Epithelial cell of esophagus (primary cell): ENCODE data around the gene TRPV4.

Source experiments
- DNase-seq: peaks from one replicate; pipeline ENCODE4 v3.0.0; 2010; ENCODE audit warnings: low read depth
- H3K4me3 ChIP-seq: 2 replicates; pipeline ENCODE4 v1.5.1; 2011; ENCODE audit warnings: mild to moderate bottlenecking, low read length, control low read depth
- TF ChIP-seq, protein P1 (sequence below): IDR thresholded peaks from 2 replicates; pipeline ENCODE4 v1.5.1; 2011; ENCODE audit warnings: low read depth, mild to moderate bottlenecking, low read length, control low read depth, inconsistent platforms; ENCODE audit not compliant: insufficient read depth; ENCODE audit errors: missing control alignments

TRPV4 gene

DNA sequence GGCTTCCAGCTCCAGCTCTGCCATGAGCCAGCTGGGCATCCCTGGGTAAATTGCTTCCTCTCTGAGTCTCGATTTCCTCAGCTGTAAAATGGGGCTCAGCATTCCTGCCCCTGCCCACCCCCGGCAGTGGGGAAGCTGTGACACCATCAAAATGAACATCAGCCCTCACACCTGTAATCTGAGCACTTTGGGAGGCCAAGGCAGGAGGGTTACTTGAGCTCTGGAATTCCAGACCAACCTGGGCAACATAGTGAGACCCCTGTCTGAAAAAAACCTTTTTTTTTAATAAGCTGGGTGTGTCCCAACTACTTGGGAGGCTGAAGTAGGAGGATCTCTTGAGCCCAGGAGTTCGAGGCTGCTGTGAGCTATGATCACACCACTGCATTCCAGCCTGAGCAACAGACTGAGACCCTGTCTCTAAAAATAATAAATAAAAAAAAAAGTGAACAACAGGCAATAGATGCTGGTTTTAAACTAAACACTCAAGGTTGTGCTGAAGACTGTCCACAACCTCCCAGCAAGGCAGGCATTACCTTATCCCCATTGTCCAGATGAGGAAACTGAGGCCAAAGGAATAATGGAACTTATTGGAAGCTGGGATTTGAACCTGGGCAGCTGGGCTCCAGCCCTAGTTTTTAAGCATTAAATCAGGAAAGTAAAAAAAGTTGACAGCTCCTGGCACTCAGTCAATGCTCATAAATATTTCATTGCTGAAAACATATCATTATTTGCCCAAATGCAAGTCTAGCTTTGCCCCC is 4.3 kb downstream of the TRPV4 start:
- no peak for DNase-seq
- H3K4me3 ChIP-seq, result no peak overlapping the region
- TF ChIP-seq, protein P1, sequence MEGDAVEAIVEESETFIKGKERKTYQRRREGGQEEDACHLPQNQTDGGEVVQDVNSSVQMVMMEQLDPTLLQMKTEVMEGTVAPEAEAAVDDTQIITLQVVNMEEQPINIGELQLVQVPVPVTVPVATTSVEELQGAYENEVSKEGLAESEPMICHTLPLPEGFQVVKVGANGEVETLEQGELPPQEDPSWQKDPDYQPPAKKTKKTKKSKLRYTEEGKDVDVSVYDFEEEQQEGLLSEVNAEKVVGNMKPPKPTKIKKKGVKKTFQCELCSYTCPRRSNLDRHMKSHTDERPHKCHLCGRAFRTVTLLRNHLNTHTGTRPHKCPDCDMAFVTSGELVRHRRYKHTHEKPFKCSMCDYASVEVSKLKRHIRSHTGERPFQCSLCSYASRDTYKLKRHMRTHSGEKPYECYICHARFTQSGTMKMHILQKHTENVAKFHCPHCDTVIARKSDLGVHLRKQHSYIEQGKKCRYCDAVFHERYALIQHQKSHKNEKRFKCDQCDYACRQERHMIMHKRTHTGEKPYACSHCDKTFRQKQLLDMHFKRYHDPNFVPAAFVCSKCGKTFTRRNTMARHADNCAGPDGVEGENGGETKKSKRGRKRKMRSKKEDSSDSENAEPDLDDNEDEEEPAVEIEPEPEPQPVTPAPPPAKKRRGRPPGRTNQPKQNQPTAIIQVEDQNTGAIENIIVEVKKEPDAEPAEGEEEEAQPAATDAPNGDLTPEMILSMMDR, result no peak

DNA sequence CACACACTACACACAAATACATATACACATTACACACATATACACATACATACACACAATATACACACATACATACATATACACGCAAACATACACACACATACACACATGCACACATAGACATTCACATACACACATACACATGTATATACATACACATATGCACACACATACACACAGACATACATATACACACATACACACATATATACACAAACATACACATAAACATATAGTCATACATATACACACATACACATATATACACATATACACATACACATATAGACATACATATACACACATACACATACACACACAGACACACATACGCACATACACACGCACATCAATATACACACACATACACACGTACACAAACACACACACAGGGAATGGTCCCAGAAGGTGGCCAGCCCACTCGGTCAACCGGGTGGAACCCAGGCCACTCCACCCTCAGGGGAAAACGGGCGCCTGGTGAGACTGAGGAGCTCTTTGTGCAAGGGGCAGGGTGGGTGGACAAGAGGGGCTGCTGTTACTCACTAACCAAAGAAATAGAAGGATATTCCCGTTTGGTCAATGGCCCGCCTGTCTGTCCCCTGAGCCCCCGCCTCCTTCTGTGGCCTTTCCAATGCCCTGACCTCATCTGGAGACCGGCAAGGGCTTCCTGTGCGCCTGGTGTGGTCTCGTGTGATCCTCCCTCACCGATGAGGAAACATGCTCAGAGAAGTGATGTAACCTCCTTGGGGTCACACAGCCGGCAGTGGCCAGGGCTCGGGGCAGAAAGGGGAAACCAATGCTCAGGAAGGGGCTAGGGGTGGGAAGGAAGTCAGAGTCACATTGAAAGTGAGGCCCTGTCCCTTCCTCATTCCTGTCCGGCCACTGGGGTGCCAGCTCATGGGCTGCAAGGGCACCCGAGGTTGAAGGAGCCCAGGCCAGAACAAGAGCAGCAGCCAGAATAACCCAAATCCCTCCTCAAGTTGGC is 5.3 kb downstream of the TRPV4 start:
- H3K4me3 ChIP-seq, result no peak overlapping the region
- TF ChIP-seq, protein P1, result no peak
- DNase-seq, result no peak

DNA sequence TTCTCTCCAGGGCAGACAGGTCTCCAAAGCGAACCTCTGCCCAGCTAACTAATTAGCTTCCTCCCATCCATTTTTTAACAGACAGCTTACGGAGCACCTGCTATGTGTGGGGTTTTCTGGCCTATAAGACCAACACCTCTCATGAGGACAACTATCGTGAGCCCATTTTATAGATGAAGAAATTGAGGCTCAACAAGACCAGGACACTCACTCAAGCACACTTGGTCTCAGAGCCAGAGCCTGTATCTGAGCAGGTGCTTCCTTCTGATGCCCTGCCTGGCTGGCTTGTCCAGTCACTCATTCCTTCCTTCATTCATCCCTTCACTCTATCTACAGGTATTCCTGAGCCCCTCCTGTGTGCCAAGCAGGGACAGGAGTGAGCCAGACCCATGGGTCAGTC is 6.1 kb downstream of the TRPV4 start:
- no peak for DNase-seq
- no peak overlapping the region for H3K4me3 ChIP-seq
- TF ChIP-seq, protein P1, result no peak

DNA sequence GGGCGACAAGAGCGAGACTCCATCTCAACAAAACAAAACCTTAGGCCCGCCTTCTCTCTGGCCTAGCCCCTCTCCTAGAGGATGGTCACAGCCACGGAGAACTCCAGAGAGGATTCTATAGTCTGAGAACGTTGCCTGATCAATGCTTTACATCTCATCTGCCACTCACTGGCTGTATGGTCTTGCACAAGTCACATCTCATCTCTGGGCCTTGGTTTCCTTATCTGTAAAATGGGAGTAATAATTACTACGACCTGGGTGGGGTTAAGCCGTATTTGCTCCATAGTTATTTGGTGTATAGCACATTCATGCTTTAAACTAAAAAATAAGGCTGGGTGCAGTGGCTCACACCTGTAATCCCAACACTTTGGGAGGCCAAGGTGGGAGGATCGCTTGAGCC is 8.5 kb downstream of the TRPV4 start:
- TF ChIP-seq, protein P1, result no peak
- H3K4me3 ChIP-seq, result no peak overlapping the region
- no peak for DNase-seq

DNA sequence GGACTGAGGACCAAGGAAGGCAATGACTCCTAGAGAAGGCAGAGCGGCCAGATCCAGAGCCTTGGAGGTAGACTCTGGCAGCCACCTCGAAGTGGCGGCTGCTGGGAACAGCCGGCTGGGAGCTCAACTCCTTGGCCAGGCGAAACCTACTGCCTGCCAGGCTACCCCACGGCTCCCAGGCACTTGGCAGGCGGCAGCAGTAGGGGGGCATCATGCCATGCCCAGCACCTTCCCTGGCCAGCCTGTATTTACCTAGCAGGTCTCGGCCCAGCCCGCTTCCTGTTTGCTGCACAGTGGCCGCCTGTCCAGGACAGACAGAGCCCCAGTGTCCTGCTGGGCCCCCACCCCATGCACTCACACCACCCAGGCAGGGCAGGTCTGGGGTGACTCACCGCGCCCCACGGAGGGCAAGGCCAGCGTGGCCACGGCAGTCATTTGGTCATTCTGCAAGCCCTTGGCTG is 10.2 kb downstream of the TRPV4 start:
- TF ChIP-seq, protein P1, result no peak
- no peak overlapping the region for H3K4me3 ChIP-seq

DNA sequence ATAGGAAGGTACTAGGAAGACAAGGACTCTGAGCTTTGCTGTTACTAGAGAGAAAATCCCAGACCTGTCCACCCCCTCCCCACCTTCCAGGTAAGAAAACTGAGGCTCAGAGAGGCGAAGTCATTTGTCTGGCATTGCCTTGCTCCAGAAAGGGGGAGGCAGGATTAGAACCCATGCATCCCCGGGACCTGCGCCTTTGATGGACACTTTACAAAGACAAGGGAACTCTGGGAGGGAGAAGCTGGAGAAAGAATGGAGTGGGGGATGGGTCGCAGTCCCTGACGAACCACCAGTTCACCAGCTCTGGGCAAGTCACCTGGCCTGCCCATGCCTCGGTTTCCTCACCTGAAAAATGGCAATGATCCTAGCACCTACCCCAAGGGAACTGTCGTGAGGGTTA is 10.8 kb downstream of the TRPV4 start:
- TF ChIP-seq, protein P1, result no peak
- H3K4me3 ChIP-seq, result no peak overlapping the region
- no peak for DNase-seq

More for the DNA sequence above, 10.2 kb downstream of the TRPV4 start:
- DNase-seq, result no peak
